Upper lobe of right lung (tissue), 1 donor: ENCODE measurements around the gene NEK5. TPM values are rescaled to one million over a fixed set of nuclear protein-coding genes. Genes with fewer than 3 reads are reported as not detected.
A peak's percentile ranks its signal among the peaks of the same experiment; 100 is the strongest.
"Not testable (repeated sequence)": the region's sequence is repeated elsewhere in the genome, so short reads cannot be mapped to it uniquely, and the experiment has no call there.

Experiments used
- ATAC-seq: fragments of 200-7000 bp; cut with Tn5 transposase; one replicate; pipeline ENCODE4 v1.9.1; 2020; ENCODE audit warnings: mild to moderate bottlenecking, moderate library complexity
- DNase-seq: peaks from one replicate; pipeline ENCODE4 v3.0.0-alpha.2; 2020
- H3K27ac ChIP-seq: fragments of 200-600 bp; one replicate; pipeline ENCODE4 v1.8.0; 2022
- H3K27me3 ChIP-seq: fragments of 200-600 bp; one replicate; pipeline ENCODE4 v1.8.0; 2022; ENCODE audit warnings: mild to moderate bottlenecking
- H3K36me3 ChIP-seq: fragments of 200-600 bp; one replicate; pipeline ENCODE4 v1.8.0; 2022
- H3K4me1 ChIP-seq: fragments of 200-600 bp; one replicate; pipeline ENCODE4 v1.8.0; 2022
- H3K4me3 ChIP-seq: fragments of 200-600 bp; one replicate; pipeline ENCODE4 v1.8.0; 2022; ENCODE audit warnings: mild to moderate bottlenecking
- H3K9me3 ChIP-seq: fragments of 200-600 bp; one replicate; pipeline ENCODE4 v1.8.0; 2022
- intact Hi-C: fragments of 100-400 bp; cut with DNase I; formaldehyde crosslinking; loops from one replicate; pipeline ENCODE4 v1.11.0; 2022
- total RNA-seq: library from RNA; stranded (reverse); fragmentation: NEBNext Ultra II Directional; extraction: Animal tissue kit (Norgen Biotek cat#: 25700); gene quantifications from one replicate; pipeline ENCODE4 v1.2.1, GENCODE V29; 2021
- TF ChIP-seq, protein P1 (sequence below): fragments of 200-600 bp; IDR thresholded peaks from one replicate; pipeline ENCODE4 v1.8.0; 2022; ENCODE audit warnings: antibody characterized with exemption
- donor health status: DM: no; HTN: yes; CAD: no; lungs with severe emphysema.

NEK5 gene
- total RNA-seq, 1 donor from 2014 or later: 0.52 TPM

DNA sequence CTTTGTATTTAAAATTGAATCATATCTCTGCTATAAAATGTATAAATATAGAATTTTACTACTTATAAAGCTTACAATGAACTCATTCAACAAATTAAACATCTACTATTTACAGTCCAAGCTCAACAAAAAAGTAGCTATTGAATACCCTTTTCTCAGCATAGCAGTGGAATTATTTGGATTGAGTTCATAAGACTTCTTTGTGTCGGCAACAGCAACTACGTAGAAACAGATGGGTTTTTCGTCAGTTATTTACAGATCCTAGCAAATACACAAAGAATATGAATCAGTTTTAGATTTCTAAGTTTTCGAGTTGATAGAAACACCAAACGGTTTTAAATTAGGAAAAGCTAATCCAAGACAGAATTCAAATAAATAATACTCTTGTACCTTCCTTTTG lies 41.0 kb upstream of the NEK5 start:
- intact Hi-C loops: no loop called here
- TF ChIP-seq, protein P1, sequence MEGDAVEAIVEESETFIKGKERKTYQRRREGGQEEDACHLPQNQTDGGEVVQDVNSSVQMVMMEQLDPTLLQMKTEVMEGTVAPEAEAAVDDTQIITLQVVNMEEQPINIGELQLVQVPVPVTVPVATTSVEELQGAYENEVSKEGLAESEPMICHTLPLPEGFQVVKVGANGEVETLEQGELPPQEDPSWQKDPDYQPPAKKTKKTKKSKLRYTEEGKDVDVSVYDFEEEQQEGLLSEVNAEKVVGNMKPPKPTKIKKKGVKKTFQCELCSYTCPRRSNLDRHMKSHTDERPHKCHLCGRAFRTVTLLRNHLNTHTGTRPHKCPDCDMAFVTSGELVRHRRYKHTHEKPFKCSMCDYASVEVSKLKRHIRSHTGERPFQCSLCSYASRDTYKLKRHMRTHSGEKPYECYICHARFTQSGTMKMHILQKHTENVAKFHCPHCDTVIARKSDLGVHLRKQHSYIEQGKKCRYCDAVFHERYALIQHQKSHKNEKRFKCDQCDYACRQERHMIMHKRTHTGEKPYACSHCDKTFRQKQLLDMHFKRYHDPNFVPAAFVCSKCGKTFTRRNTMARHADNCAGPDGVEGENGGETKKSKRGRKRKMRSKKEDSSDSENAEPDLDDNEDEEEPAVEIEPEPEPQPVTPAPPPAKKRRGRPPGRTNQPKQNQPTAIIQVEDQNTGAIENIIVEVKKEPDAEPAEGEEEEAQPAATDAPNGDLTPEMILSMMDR: no peak
- H3K9me3 ChIP-seq: no peaks in the 10 kb centered on the region
- H3K27me3 ChIP-seq: no peaks in the 10 kb centered on the region
- no peak overlapping the region for H3K4me3 ChIP-seq
- ATAC-seq: no peak
- no peak overlapping the region for H3K27ac ChIP-seq
- peaks cover 73% of the 10 kb centered on the region for H3K36me3 ChIP-seq
- DNase-seq: no peak
- no peaks in the 10 kb centered on the region for H3K4me1 ChIP-seq

DNA sequence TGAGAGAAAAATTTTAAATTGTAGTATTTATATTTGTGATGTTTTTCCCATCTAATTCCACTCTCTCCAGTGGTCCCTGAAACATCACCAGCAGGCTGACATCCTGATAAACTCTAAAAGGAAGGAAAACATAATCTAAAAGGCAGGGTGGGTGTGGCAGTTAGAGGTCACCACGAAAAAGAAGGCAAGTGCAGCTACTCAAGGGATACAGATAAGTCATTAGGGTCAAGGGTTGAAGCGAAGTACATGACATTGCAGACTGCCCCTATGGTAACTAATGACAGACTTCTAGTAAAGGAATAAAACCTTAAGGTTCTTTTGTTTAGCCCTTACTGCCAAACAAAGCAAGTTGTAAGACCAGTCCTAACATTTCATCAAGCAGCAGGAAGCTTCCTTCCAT lies 36.5 kb upstream of the NEK5 start:
- no peak for DNase-seq
- H3K27ac ChIP-seq: peak overlapping the region; percentile 7
- TF ChIP-seq, protein P1: no peak

DNA sequence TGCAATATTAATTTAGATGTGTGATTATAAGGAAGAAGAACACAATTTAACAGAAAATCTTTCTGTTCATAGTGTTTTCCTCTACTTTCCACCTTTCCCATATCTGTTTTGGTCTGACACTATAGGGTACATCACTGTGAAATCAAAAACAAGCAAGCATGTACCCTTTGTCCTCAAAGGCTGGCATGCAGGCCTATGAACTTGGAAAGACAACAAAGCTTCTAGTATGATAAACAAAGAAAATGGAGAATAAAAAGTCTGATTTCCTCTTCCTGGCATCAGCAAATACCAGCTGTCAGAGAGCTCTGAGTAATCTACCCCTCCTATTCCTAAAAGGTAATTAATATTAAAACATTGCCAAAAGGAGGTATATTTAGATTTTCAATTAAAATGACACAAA lies 36.1 kb upstream of the NEK5 start:
- ATAC-seq: no peak
- no peaks in the 10 kb centered on the region for H3K9me3 ChIP-seq
- peaks cover 2% of the 10 kb centered on the region for H3K4me1 ChIP-seq
- intact Hi-C loops: no loop called here
- peaks cover 35% of the 10 kb centered on the region for H3K36me3 ChIP-seq
- no peaks in the 10 kb centered on the region for H3K27me3 ChIP-seq
- no peak for DNase-seq
- TF ChIP-seq, protein P1: no peak
- no peak overlapping the region for H3K4me3 ChIP-seq
- H3K27ac ChIP-seq: peak overlapping the region; percentile 17

More for the DNA sequence above, 36.5 kb upstream of the NEK5 start:
- H3K4me3 ChIP-seq: no peak overlapping the region
- intact Hi-C loops: no loop called here
- H3K27me3 ChIP-seq: no peaks in the 10 kb centered on the region
- no peaks in the 10 kb centered on the region for H3K9me3 ChIP-seq
- no peak for ATAC-seq
- peaks cover 39% of the 10 kb centered on the region for H3K36me3 ChIP-seq
- H3K4me1 ChIP-seq: no peaks in the 10 kb centered on the region

DNA sequence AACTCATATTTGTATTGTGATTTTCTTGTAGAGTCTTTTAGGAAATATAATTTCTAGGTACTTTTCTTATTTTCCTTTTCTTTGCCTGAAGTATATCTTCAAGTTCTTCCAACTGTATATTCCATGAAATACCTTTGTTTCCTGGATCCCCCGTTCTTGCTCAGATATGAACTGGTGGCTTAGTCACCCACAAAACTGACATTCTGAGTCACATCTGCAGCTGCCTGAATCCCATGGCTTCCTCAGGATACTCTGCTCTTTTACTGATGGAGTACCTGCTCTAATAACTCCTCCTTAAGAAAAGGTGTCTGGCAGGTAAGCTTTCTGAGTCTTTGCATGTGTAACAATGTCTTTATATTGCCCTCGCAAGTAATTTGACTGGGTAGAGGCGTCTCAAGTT lies 35.0 kb upstream of the NEK5 start:
- not testable (repeated sequence) for H3K4me3 ChIP-seq, H3K27ac ChIP-seq

DNA sequence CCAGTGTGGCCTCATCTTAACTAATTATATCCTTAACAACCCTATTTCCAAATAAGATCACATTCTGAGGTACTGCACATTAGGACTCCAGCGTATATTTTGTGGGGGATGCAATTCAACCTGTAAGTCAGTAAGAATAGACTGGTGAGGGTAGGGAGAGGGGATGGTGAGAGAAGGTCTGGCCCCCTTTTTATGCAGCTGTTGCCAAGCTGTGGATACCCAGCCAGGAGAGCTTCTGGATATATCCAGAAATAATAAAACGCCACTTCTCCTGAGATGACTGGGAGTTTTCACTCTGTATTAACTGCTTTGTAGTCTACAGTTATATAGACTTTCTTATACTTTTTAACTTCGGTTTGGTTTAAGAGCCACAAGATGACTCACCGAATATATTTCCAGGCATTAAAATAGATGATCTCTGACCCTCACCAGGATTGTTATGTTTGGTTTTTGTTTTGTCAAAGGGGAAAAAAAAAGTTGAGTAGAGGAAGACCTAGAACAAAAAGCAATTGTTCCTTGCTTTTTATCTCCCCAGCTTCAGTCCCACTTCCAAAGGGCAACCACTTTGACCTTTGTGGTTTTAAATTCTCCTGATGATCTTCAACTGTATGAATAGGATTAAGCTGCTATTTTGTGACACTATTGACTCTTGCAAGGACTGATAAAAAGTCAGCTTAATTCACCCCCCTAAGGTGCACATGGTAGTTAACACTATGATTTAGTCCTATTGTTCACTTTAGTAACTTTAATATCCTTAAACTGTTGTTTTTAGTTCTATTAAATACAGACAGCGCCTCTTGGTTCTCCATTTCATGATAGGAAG lies 33.6 kb upstream of the NEK5 start:
- Histone ChIP-seq H3K27me3 (no peaks in the 10 kb centered on the region), H3K4me3 (no peak overlapping the region), H3K4me1 (peaks cover 7% of the 10 kb centered on the region), H3K27ac (no peak overlapping the region), H3K36me3 (peaks cover 10% of the 10 kb centered on the region), H3K9me3 (no peaks in the 10 kb centered on the region)
- TF ChIP-seq, protein P1: no peak
- ATAC-seq (no peak), DNase-seq (no peak)
- intact Hi-C loops: no loop called here

More for the DNA sequence above, 35.0 kb upstream of the NEK5 start:
- H3K4me1 ChIP-seq, intact Hi-C loops, H3K9me3 ChIP-seq, DNase-seq, ATAC-seq, H3K27me3 ChIP-seq: not testable (repeated sequence)
- H3K36me3 ChIP-seq: peaks cover 24% of the 10 kb centered on the region

DNA sequence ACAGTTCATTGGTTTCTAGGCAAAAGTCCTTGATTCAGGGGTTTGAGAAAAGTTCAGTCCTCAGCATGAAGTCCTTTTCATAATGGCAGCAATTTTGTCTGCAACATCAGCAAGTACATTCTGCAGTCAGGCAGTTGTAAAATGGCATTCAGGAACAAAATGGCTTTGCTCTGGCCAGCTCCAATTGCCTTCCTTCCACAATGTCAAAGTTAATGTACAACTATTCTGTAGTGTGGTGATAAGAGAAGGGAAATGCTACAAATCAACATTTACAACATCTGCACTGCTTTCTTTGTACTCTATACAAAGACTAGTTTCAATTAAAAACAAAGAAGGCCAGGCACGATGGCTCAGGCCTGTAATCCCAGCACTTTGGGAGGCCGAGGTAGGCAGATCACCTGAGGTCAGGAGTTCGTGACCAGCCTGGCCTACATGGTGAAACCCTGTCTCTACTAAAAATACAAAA lies 32.3 kb upstream of the NEK5 start:
- Histone ChIP-seq H3K9me3 (no peaks in the 10 kb centered on the region), H3K27ac (no peak overlapping the region), H3K4me3 (no peak overlapping the region), H3K36me3 (no peaks in the 10 kb centered on the region), H3K4me1 (peaks cover 7% of the 10 kb centered on the region), H3K27me3 (no peaks in the 10 kb centered on the region)
- ATAC-seq (no peak), DNase-seq (no peak)
- intact Hi-C loops: no loop called here
- TF ChIP-seq, protein P1: no peak
